ENCODE results near the gene HS3ST5. TPM values are rescaled to one million over a fixed set of nuclear protein-coding genes. Genes with fewer than 3 reads are reported as not detected.
A peak's percentile ranks its signal among the peaks of the same experiment; 100 is the strongest.

The HS3ST5 gene
- polyA plus RNA-seq, 1 donor (not counting 4 experiments of a cell fraction or from before 2014, with no cell fraction given): not detected

DNA sequence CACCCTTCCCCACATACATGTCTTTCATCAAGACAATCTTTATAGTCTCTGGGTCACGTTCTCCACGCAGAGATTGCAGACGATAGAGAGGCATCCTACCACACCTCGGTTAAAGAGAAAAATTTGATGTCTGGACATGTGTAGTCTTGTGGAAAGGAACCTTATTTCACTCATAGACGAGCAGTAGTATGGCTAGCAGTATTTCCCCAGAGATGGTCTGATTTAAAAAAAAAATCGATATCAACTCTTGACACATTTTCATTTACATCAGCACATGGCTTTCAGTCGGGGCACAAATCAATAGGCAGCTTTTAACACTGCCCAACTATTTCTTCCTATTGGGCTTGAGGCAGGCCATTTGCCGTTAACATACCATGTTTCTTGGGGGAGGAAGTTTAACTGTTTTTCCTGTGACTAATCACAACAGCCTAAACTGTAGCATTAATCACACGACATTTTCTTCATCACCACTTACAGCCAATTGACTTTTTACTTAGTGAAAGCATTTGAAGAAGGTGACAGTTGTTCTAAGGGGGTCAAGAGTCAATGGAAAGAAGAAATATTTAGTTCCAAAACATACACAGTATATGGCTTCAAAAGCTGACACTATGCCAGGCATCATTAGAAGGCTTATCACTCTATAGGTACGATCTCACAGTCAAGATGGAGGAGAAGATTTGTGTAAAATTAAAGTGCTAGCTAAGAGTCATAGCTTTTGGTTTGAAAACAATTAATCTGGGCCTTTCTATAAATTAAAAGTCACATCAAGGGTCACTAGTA lies 242.4 kb downstream of the HS3ST5 start:
- no peak overlapping the region for H3K9ac ChIP-seq (ENCODE audit: control insufficient read depth, extremely low read depth, insufficient read depth, low read length)
- no peaks in the 10 kb centered on the region for H3K36me3 ChIP-seq (ENCODE audit: control insufficient read depth in 2 of 2, extremely low read depth in 1 of 2, insufficient read depth in 2 of 2, low read length in 2 of 2)
- no peak for TF ChIP-seq EZH2 (IDR thresholded peaks at IDR 0.05; ENCODE audit: low read length)
- TF ChIP-seq, protein P1, sequence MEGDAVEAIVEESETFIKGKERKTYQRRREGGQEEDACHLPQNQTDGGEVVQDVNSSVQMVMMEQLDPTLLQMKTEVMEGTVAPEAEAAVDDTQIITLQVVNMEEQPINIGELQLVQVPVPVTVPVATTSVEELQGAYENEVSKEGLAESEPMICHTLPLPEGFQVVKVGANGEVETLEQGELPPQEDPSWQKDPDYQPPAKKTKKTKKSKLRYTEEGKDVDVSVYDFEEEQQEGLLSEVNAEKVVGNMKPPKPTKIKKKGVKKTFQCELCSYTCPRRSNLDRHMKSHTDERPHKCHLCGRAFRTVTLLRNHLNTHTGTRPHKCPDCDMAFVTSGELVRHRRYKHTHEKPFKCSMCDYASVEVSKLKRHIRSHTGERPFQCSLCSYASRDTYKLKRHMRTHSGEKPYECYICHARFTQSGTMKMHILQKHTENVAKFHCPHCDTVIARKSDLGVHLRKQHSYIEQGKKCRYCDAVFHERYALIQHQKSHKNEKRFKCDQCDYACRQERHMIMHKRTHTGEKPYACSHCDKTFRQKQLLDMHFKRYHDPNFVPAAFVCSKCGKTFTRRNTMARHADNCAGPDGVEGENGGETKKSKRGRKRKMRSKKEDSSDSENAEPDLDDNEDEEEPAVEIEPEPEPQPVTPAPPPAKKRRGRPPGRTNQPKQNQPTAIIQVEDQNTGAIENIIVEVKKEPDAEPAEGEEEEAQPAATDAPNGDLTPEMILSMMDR (optimal IDR thresholded peaks at IDR 0.05 in 1 of 3, IDR thresholded peaks at IDR 0.05 in 1 of 3, conservative IDR thresholded peaks at IDR 0.05 in 1 of 3; ENCODE audit: extremely low read depth in 1 of 3, insufficient read depth in 2 of 3, low read length in 3 of 3): no peak
- DNase-seq (ENCODE audit: low read depth, low spot score): no peak
- H3K9me3 ChIP-seq (ENCODE audit: control insufficient read depth, low read depth, low read length): no peaks in the 10 kb centered on the region
- H4K20me1 ChIP-seq (ENCODE audit: control insufficient read depth, extremely low read depth, insufficient read depth, low read length): no peaks in the 10 kb centered on the region
- no peaks in the 10 kb centered on the region for H3K27me3 ChIP-seq (ENCODE audit: control insufficient read depth, extremely low read depth, insufficient read depth, low read length)
- no peaks in the 10 kb centered on the region for H3K79me2 ChIP-seq (ENCODE audit: control insufficient read depth, insufficient read depth, low read length)
- FAIRE-seq: no peak
- dilution Hi-C loops (cut with MboI; ENCODE audit: extremely low pct_ligation_motif_present, low sequenced_read_pairs): no loop called here
- H3K4me3 ChIP-seq (ENCODE audit: control insufficient read depth in 2 of 3, extremely low read depth in 1 of 3, insufficient read depth in 2 of 3, low read depth in 1 of 3, low read length in 3 of 3): no peak overlapping the region
- no peak overlapping the region for H2AFZ ChIP-seq (ENCODE audit: control insufficient read depth, low read length)
- H3K9me1 ChIP-seq (ENCODE audit: control insufficient read depth, extremely low read depth, insufficient read depth, low read length): no peaks in the 10 kb centered on the region
- H3K4me2 ChIP-seq (ENCODE audit: control insufficient read depth, extremely low read depth, insufficient read depth, low read depth, low read length): no peak overlapping the region
- H3K4me1 ChIP-seq (ENCODE audit: control insufficient read depth, extremely low read depth, insufficient read depth, low read length): no peaks in the 10 kb centered on the region
- no peak overlapping the region for H3K27ac ChIP-seq (ENCODE audit: control insufficient read depth, insufficient read depth, low read length)

GRCh38 chr6:114096561-114097172 lies 246.2 kb downstream of the HS3ST5 start:
- Histone ChIP-seq H3K36me3 (ENCODE audit: control insufficient read depth in 2 of 2, extremely low read depth in 1 of 2, insufficient read depth in 2 of 2, low read length in 2 of 2) (no peaks in the 10 kb centered on the region), H3K9me1 (ENCODE audit: control insufficient read depth, extremely low read depth, insufficient read depth, low read length) (no peaks in the 10 kb centered on the region), H3K9me3 (ENCODE audit: control insufficient read depth, low read depth, low read length) (no peaks in the 10 kb centered on the region), H3K27me3 (ENCODE audit: control insufficient read depth, extremely low read depth, insufficient read depth, low read length) (no peaks in the 10 kb centered on the region), H3K79me2 (ENCODE audit: control insufficient read depth, insufficient read depth, low read length) (no peaks in the 10 kb centered on the region), H3K9ac (ENCODE audit: control insufficient read depth, extremely low read depth, insufficient read depth, low read length) (no peak overlapping the region), H3K4me2 (ENCODE audit: control insufficient read depth, extremely low read depth, insufficient read depth, low read depth, low read length) (no peak overlapping the region), H2AFZ (ENCODE audit: control insufficient read depth, low read length) (no peak overlapping the region), H3K4me3 (ENCODE audit: control insufficient read depth in 2 of 3, extremely low read depth in 1 of 3, insufficient read depth in 2 of 3, low read depth in 1 of 3, low read length in 3 of 3) (no peak overlapping the region), H3K27ac (ENCODE audit: control insufficient read depth, insufficient read depth, low read length) (no peak overlapping the region), H3K4me1 (ENCODE audit: control insufficient read depth, extremely low read depth, insufficient read depth, low read length) (no peaks in the 10 kb centered on the region), H4K20me1 (ENCODE audit: control insufficient read depth, extremely low read depth, insufficient read depth, low read length) (no peaks in the 10 kb centered on the region)
- DNase-seq (ENCODE audit: low read depth, low spot score): no peak
- dilution Hi-C loops (cut with MboI; ENCODE audit: extremely low pct_ligation_motif_present, low sequenced_read_pairs): no loop called here
- no peak for TF ChIP-seq EZH2 (IDR thresholded peaks at IDR 0.05; ENCODE audit: low read length)
- TF ChIP-seq, protein P1 (optimal IDR thresholded peaks at IDR 0.05 in 1 of 3, IDR thresholded peaks at IDR 0.05 in 1 of 3, conservative IDR thresholded peaks at IDR 0.05 in 1 of 3; ENCODE audit: extremely low read depth in 1 of 3, insufficient read depth in 2 of 3, low read length in 3 of 3): peak in 2 of 3 experiments; percentile 48 to 53
- no peak for FAIRE-seq
